HG03039 (cell line): ENCODE results near the gene BCAS1.
A peak's percentile ranks its signal among the peaks of the same experiment; 100 is the strongest.

Source experiments
- ATAC-seq: cut with Tn5 transposase; IDR thresholded peaks from one replicate; pipeline ENCODE4 v1.9.1; 2021; ENCODE audit warnings: mild to moderate bottlenecking, moderate library complexity; ENCODE audit not compliant: unreplicated experiment

Gene BCAS1

DNA sequence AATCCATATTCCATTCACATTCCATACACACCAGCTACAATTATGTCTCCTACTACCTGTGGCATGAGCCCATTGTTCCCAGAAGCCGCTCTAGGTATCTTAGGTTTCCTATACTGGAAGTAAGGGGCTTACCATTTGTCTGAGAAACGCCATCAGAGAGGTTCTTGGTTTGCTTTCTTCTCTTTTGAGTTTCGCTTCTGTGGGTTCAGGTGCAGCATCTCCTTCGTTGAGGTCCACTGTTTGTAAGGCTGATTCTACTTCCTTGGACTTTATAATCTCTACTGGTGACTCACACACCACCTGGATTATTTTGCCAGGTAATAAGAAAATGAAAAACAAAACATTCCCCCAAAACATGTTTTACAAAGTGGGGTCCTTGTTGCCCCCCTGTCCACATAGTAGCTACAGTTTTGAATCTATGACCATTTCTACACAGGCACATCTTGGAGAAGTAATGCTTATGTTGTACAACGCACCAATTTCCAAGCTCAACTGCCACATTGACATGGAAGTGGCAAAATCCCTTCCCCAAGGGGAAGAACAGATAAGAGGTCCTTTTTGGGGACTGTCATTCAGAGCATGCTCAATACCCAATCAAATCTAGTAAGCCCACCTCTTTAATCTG lies 103.5 kb downstream of the BCAS1 start:
- no peak for ATAC-seq

DNA sequence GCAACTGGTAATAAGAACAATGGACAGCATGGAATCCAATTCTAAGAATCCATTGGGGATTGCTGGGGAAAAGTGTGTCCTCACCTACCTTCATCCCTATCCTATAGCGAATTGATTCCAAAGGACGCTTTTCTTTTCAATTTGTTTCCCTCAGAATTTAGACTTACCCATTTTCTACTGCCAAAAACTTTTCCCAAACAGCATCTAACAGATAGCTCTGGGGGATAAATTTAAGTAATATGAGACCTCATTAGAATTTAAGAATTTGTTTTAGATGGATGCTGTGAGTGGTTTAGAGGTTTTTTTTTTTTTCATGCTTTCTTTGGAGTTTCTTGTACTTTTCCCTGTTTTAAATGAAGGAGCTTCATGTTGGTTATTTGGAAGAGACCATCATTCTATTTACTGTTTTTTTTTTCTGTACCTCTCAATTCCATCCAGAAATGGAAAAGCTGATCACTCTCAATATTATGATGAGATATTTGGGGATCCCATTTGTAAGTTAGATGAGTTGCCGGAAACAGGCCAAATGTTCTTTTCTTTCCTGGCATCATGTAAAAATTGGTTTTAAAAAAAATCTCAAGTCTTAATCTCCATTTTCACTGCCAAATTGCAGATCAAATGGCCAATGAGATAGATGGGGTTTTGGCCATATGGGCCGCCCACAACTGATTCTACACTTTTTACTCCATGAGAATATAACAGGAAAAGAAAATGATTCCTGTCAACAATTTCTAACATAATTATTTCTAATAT lies 105.7 kb downstream of the BCAS1 start:
- no peak for ATAC-seq

DNA sequence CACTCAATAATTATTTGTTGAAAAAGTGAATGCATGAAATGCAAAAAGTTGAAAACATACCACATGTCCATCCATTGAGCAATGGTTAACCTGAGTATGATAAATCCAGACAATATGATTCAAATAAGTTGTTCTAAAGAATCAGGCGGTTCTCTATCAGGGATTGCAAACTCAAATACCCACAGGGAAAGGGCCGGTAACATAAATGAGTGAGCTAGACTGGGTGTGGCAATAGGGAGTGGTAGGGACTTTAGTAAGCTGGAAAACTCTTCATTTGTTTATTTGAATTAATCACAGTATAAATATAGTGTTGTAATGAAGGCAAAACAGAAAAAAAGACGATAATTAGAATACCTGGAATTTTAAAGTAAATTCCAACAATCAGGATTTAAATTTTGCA lies 106.3 kb downstream of the BCAS1 start:
- ATAC-seq, result no peak

DNA sequence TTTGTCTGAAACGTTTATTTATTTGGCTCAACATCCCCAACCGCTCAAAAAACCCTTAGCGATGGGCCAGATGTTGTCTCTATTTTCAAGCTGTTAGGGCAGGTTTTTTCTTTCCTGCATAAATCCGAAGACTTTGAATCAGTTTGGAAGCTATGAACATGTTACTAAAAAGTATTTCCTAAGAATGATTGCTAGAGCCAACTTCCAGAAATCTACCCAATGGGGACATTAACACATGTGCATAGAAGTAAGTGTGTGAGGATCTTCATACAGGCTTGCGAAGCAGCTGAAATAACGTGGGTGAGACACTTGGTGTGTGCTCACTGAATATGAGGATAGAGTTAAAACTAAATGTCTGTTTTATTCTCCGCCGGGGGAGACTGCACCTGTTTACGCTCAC lies 106.8 kb downstream of the BCAS1 start:
- no peak for ATAC-seq

DNA sequence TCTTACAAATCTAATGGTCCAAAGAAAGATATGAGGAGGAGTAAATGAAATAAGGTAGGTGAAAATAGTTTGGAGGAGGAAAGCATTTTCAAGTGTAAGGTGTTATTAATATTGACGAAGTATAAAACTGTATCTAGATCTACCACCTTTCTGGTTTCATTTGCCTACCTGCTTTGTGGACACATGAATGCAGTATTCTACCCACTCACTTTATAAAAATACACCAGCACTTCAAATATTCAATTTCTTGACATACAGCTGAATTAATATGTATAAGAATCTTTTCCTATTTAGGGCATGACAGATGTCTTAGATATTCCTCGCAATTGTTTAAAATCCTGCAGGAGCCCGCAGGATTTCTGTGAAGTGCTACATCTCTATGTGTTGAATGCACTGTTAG lies 108.0 kb downstream of the BCAS1 start:
- no peak for ATAC-seq

DNA sequence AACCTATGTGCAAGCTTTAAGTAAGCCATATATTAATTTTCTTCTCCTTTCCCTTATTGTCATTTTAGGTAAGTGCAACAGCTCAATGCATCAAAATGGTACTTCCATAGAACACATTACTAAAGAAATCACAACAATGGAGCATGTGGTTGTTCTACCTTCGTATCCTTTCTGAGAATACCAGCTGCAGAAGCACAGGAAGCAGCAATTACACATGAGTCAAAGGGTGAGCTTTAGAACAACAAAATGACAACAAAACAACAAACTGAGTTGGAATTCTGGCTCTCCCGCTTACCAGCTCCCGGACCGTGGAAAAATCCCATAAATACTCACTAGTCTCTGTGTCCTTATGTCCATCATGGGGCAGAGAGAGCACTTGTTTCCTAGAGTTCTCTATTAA lies 108.9 kb downstream of the BCAS1 start:
- no peak for ATAC-seq

DNA sequence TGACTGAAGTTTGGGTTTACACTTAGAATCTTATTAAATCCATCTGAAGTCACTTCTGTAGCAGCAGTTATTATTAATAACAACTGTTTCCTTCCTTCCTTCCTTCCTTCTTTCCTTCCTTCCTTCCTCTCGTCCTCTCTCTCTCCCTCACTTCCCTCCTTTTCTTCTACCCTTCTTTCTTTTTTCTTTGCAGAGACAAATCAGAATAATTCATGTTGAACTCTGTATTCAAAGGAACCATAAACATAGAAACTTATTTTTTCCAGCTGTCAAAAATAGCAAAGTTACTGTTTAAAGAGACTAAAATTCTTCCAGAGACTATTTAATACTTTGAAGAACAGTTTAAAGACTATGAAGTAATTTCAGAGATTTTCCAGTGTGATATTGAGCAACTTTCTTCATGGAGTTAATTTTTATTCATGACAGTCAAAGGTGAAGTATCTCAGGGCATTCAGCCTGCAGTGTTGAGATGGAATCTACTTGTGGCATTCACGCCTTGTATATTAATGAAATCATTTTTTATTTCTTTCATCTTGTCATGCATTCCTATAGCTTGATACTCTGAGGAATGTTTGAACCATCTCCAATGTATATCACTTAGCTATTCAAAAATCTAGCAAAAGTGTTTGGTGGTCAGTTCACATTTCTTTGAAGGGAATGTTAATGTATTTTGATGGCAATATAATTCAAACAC lies 109.7 kb downstream of the BCAS1 start:
- no peak for ATAC-seq

DNA sequence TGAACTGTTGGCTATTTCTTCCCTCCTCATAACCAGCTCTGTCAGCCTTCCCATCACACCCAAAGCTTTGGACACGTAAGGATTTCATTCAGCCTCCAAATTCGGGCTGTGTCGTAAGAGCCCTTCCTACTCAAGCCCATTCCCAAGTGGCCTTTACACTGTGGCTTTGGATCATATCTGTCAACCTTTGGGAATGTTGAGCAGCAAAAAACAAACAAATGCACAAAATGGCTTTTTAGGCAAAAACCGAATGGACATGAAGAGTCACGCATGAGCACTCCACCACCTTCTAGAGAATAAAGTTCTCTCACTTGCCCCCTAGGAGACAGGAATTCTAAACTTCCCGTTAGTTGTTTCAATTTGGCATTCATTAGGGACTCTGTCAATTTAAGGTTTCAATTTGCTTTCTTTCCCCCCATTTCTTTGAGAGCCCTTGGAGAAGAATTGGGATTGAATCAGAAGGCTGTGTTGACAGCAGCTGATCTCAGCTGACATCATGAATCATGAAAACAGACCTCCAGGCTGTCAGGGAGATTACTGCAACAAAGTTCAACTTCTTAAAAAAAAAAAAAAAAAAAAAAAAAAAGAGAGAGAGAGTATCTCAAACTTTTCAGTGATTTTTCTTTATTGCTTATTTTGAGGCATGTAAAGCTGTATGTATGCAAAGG lies 110.3 kb downstream of the BCAS1 start:
- no peak for ATAC-seq

DNA sequence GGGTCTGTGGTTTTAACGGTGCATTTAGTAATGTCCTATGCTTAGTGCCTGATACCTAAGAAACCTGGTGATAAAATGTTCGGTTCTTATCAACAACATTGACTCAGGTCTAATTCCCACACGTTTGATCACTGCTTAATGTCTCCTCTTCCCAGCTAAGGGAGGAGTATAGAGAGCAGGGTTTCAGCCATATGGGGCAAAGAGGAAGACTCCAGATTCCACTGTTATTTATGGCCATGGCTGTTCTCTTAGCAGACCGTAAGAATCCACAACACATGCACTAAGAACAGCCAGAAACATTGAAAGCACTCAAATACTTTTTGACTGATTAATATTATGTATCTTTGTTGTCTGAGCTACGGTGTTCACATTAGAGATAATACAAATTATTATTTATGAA lies 112.1 kb downstream of the BCAS1 start:
- ATAC-seq, result no peak

DNA sequence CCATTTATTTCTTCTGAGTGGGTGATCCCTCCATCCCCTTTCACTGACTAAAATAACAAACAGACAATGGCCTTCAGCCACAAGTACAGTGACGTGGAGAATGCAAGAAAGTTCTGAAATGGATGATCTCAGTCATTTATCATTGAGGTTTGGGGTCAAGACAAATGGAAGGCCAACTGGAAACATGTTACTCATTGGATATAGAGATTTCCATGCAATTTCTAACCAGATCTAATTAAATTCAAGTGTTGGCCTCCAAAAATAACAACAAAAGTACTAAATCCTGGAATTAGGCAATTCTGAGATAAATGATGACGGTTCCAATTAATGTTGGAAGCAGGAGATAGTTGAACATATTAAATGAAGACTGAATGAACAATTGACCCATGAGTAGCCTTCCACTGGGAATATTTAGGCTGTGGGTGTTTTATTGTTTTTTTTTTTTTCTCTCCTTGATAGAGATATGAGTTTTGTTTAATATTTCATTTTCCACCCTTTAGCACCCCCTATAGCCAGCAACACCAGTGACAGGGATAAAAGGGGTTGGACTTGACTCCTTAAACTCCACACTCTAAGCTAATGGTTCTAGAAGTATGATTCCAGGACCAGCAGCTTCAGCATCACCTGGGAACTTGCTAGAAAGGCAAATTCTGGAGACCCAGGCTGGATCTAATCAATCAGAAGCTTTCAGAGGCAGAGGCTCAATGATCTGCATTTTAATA lies 112.8 kb downstream of the BCAS1 start:
- ATAC-seq, result no peak

DNA sequence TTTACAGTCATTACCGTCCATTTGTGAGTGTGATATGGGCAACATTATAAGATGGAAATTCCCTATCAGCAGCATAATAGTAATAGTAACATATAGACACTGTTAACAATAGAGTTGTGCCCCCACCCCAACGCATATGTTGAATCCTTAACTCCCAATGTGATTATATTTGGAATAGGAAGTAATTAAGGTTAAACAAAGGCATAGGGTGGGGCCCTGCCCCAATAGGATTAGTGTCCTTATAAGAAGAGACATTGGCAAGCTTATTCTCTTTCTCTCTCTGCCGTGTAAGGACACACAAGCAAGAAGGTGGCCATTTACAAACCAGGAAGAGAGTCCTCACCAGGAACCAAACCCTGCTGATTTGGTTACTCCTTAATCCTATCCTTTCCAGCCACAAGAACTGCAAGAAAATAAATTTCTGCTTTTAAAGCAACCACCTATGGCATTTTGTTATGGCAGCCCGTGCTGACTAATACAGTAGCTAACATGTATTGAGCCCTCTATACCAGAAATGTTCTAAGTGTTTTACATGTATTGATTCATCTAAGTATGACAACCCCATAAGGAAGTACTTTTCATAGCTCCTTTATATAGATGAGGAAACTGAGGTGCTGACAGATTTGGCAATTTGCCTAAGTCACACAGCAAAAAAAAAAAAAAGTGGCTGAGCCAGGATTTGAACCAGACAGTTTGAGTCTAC lies 114.2 kb downstream of the BCAS1 start:
- ATAC-seq, result no peak

DNA sequence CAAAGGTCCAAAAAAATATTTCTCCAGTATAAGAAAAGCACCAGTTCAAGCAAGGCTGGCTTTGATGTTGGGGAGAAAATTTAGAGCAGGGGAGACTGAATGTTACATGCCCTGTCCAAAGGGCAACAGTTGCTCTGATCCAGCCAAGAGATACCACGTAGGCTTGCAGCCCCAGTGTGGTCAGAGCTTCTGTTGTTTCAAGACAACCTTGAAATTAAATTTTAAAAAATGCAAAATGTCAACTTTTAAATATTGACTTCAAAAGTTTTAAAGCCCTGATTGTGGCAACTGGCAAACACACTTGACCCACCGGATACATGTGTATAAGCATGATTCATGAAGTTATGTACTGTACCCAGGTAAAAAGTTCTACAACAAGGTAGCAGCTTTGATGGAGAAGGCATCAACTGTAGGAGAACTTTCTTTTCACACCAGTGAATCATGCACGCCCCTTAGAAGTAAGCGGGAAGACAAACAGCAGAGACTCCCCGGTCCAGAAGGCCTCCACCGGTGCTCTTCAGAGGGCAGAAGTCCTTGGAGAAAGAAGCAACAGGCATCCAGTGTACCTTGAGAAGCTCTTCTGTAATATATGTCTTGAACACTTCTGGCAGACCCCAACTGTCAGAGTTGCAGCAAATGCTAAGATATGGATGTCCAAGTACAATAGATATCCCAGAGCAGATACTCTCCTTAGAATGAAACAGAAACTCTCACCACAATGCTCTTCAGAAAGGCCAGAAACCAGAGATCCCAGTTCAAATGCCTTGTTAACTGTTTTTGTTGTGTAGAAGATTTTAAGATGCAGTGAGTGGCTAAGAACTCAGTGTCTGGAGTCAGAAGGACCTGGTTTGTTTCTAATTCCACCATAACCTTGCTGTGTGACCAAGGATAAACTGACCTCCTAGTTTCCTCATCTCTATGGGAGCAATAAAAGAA lies 115.4 kb downstream of the BCAS1 start:
- no peak for ATAC-seq

DNA sequence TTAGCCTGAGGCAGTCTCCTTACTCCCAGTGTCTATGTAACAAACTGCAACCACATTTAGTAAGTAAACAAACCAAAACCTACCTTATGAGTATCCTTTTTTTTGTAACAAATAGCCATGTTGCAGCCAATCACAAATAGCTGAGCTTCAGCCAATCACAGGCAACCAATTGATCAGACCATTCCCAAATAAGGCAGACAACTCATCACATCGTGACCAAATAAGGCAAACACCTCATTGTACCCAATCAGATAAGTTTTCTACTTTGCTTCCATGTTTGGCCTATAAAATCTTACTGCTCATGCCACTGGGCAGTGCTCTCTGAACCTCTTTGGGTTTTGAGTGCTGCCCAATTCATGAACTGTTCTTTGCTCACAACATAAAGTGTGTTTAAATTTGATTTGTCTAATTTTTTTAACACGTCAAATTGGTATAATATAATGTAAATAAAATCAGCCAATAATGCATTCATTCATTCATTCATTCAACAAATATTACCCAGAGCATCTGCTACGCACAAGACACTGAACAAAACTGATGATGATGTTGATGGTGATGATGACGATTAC lies 117.8 kb downstream of the BCAS1 start:
- no peak for ATAC-seq

DNA sequence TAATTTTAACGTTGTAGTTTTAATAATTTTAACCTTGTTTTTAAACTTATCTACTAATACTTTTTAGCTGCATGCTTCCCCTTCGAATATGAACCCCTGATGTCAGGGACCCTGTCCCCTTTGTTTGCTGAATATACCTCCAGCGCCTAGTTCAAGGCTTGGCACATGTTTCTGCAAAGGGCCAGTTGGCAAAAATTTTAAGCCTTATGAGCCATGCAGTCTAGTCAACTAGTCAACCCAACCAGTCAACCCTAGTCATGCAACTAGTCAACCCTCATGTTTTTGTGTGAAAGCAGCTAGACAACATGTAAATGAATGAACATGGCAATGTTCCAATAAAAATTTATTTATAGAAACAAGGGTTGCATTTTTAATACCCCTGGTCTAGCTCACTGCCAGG lies 119.8 kb downstream of the BCAS1 start:
- ATAC-seq, result no peak

DNA sequence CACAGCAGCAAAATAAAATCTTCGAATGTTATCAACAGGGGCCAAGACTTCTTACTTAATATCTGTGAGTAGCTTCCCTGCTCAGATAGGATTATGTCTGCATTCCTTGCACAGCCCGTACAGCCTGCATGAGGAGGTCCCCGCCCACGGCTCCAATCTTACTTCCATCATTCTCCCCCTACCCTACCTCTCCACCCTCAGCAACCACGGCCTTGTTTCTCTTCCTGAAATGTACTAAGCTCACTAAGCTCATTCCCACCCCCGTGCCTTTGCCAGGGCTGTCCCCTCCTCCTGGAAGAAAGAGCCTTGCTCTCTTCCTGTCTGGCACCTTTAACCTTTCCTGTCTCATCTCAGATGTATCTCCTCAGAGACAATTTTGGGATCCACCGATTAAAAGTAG lies 120.4 kb downstream of the BCAS1 start:
- ATAC-seq, result no peak

DNA sequence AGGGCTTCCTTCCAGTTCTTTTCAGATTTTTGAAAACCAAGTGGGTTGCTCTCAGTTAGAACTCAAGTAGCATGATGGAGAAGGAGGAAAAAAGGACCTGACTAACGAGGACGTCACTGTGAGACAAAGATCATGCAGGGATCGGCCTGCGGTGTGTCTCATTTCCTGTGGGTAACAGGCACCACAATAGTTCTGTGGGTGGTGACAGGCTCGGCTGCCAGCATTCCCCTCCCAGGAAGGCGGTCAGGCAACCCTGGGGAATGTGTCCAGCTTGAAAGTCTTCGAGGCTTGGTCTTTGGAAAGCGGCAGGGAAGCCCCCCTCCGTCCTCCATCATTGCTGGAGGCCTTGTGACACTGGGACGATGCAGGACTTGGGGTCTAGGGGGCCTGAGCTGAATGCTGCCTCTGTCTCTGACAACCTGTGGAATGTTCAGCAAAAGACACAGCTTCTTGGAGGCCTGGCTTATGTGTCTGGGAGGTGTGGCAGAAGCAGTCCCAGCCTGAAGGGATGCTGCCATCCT lies 121.0 kb downstream of the BCAS1 start:
- peak; percentile 77 for ATAC-seq

DNA sequence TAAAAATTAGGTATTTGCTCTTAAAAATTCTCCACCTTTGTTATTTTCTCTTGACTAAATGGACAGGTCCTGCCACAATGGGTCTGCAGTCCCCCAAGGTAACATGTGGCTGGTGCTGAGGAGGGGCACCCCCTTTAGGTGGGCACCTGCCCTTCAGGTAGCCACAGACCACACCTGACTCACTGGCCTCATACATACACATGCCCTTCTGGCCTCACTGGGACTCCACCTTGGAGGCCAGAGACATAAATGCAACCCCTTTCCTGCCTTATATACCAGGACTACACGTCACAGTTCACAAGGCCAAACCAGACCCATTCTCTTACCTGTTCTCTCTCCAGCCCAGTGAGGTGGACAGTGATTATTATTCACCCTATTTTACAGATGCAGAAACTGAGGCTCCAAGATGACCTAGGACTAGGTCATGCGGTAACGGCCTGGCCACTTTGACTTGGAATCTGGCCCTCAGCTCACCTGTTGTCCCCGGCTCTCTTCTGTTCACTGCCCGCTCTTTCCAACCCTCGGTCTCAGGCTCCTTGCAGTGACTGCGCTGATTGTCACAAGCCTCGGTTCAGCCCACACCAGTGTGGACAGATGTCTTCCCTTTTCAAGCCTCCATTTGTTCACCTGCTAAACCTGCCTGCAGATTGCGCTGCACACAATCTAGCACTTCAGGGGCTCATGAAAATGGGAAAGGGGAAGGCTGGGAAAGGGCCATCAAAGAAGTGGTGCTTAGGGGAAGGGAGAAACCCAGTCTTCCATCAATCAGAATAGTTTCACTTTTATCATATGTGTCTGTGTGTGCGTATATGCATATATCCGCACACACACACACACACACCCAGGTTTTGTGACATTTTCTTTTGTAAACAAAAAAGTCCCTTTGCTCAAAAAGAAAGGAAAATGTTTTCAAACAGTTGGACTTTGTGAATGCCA lies 121.7 kb downstream of the BCAS1 start:
- ATAC-seq, result peak; percentile 31
